Activated CD8-positive, alpha-beta memory T cell treated with anti-CD3 and anti-CD28 coated beads, Interleukin-2, amount 50 U/mL, for 1 hour (primary cell): ENCODE results near the gene CFAP68.
"Not testable (repeated sequence)": the region's sequence is repeated elsewhere in the genome, so short reads cannot be mapped to it uniquely, and the experiment has no call there.

ENCODE experiments used
- DNase-seq: peaks from one replicate; pipeline ENCODE4 v3.0.0-alpha.2; 2020; ENCODE audit errors: extremely low read depth

The CFAP68 gene

GRCh38 chr11:111870886-111871692 is 8.3 kb upstream of the CFAP68 start, which contains the start of gene ALG9:
Gene ALG9, minus strand, starts transcription at chr11:111871581. Its CDS starts 99 bp downstream, at chr11:111871482.
- peak; percentile 69 for DNase-seq

GRCh38 chr11:111871693-111872161 is 7.6 kb upstream of the CFAP68 start:
- DNase-seq: no peak

- DNase-seq: no peak
Measured at GRCh38 chr11:111878385-111878848, 924 bp upstream of the CFAP68 start.

- no peak for DNase-seq
Measured at GRCh38 chr11:111879637-111879960, 258 bp downstream of the CFAP68 start.

DNA sequence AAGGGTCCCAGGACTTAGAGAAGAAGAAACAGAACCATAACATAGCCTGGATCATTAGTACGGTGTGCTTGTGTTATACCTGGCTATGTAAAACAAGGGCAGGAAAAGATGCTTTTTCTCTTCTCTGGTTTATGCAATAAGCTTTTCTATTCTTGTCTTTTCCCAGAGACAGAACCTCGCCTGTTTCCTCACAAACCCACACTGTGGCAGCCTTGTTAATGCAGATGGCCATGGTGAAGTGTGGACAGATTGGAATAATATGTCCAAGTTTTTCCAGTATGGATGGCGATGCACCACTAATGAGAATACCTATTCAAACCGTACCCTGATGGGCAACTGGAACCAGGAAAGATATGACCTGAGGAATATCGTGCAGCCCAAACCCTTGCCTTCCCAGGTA is 2.9 kb downstream of the CFAP68 start:
- no peak for DNase-seq

DNA sequence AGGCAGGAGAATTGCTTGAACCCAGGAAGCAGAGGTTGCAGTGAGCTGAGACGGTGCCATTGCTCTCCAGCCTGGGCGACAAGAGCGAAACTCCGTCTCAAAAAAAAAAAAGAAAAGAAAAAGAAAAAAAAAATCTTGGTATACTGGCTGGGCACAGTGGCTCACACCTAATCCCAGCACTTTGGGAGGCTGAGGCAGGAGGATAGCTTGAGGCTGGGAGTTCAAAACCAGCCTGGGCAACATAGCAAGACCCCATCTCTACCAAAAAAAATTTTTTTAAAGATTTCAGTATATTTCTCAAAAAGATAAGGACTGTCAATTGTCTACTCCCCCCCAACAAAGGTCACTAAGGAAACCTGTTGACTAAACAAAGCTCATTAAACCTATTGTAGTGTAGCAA is 5.7 kb downstream of the CFAP68 start:
- not testable (repeated sequence) for DNase-seq

- no peak for DNase-seq
Measured at GRCh38 chr11:111886032-111886431, 6.7 kb downstream of the CFAP68 start.

DNA sequence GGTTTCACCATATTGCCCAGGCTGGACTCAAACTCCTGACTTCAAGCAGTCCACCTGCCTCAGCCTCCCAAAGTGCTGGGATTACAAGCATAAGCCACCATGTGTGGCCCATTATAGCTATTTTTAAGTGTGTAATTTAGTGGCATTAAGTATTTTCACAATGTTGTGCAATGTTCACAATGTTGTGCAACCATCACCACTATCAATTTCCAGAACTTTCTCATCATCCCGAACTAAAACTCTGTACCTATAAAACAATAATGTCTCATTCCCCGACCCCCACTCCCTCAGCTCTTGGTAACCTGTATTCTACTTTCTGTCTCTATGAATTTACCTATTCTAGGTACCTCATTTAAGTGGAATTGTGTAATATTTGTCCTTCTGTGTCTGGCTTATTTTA is 7.5 kb downstream of the CFAP68 start:
- no peak for DNase-seq

DNA sequence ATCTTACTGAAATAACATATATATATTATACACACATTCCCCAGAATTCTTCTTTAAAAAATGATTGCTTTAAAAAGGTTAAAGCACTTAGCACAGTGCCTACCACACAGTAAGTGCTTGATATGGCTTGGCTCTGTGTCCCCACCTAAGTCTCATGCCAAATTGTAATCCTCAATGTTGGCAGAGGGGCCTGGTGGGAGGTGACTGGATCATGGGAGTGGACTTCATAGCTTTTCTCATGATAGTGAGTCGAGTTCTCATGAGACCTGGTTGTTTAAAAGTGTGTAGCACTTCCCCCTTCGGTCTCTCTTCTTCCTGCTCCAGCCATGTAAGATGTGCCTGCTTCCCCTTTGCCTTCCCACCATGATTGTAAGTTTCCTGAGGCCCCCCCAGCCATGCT is 26.1 kb downstream of the CFAP68 start:
- DNase-seq: no peak

- no peak for DNase-seq
Measured at GRCh38 chr11:111906680-111907079, 27.3 kb downstream of the CFAP68 start.

- no peak for DNase-seq
Measured at GRCh38 chr11:111908639-111909305, 29.4 kb downstream of the CFAP68 start.

- no peak for DNase-seq
Measured at GRCh38 chr11:111909378-111909777, 30.0 kb downstream of the CFAP68 start.

DNA sequence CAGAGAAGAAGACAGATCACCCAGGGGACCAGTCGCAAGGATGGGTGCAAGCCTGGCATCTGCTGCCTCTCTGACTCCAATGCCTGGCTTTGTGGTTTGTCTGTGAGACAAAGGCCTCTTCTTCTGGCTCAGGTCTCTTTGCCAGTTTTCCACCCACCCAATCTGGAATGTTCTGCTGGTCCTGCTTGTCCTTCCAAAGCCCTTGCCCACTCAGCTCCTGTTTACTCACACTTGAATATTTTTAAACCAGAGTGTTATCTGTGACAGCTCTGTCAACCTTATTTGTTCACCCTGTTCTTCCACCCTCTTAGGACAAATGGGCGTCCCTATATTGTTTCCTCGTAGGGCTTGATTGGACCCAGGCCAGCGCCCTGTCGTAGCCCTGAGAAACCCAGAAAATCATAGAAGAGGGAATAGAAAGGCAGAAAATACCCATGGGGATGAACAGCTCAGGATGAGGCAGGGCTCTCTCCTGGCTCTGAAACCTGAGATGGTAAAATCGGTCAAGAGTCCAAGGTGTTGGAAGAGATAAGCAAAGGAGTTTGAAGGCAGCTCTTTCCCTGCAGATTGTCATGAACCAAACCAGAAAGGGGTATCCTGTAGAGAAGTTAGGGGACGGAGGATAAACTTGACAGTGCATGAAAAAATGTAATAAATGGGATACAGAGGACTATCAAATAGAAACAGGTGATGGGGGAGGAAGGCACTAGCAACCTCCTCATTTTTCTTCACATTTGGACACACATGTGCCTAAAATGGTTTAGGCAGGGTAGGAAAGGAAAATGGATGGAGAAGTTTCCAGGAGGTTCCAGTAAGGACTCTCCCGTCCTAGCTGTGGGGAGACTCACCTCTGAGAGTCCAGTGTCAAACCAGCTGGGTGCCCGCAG is 31.6 kb downstream of the CFAP68 start:
- DNase-seq: no peak

DNA sequence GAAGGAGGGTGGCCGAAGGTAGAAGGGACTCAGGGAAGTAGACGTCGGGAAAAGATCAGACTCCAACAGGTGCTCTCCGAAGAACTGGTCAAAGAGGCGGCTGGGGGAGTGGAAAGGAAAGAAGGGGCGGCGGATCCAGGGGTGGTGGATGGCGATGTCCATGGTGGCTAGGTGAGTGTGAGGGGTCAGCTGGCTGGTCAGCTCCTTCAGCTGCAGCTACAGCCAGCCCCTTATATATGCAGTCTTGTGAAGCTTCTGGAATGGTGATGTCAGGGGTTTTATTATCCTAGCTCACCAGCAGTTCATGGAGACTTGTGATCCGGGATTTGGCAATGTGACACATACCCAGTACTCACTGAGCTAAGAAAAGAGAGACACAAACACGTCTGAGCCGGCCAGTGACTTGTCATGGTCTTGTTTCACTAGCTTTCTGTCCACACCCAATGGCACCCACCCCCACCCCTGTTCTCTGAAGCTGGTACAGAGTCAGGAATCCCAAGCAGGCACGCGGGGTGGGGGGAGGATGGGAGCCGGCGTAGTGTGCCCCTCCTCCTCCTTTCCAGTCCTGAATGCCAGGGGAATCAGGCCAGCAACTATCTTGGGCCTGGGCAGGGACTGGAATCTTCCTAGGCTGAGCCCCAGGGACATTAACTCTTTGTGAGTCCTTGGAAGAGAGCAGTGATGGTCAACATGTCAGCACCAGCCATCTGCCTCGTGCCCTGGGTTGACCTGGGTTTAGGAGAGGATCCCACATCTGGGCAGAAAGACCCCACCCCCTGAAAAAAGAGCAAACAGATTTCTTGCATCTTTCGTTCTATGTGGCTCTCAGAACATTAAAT is 32.4 kb downstream of the CFAP68 start, which contains the start of gene CRYAB:
Gene CRYAB, minus strand, starts transcription at position 208 of the 839 bp plus-strand sequence. Its CDS starts 46 bp downstream, at position 162.
- no peak for DNase-seq

- DNase-seq: no peak
Measured at GRCh38 chr11:111912535-111912934, 33.2 kb downstream of the CFAP68 start, which contains the start of gene HSPB2. Gene HSPB2, plus strand, starts transcription at chr11:111912734. Its CDS starts 96 bp downstream, at chr11:111912830.

- DNase-seq: no peak
Measured at GRCh38 chr11:111913031-111913861, 33.9 kb downstream of the CFAP68 start.

GRCh38 chr11:111913997-111914396 is 34.7 kb downstream of the CFAP68 start:
- no peak for DNase-seq

GRCh38 chr11:111916768-111917167 is 37.4 kb downstream of the CFAP68 start:
- DNase-seq: no peak

DNA sequence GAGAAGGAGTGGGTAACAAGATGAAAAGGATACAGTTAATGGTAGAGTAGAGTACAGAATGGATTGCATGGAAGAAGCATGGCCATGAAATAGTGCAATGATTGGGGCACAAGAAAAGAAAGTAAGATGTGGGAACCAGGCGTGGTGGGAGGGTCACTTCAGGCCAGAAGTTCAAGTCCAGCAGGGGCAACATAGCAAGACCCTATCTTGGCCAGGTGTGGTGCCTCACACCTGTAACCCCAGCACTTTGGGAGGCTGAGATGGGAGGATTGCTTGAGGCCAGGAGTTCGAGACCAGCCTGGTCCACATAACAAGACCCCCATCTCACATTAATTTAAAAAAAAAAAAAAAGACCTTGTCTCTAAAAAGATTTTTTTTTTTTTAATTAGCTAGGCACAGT is 38.0 kb downstream of the CFAP68 start:
- DNase-seq: no peak

- no peak for DNase-seq
Measured at GRCh38 chr11:111917788-111918187, 38.4 kb downstream of the CFAP68 start.
